SK-N-SH (cell line): ENCODE measurements around the gene LMX1A. TPM values are rescaled to one million over a fixed set of nuclear protein-coding genes. Genes with fewer than 3 reads are reported as not detected.

Experiments used
- CTCF ChIA-PET: fragments of 300-600, 350-600 bp; formaldehyde crosslinking; extraction: SDS; loops from one replicate; lab custom pipeline; 2021; lab: Yijun Ruan, JAX
- POLR2A ChIA-PET: fragments of 350-600 bp; sonication (Branson Sonifier 250); formaldehyde crosslinking; extraction: SDS; loops from one replicate; lab custom pipeline; 2020; ENCODE audit warnings: antibody characterized with exemption, inconsistent platforms; lab: Yijun Ruan, JAX
- DNase-seq: peaks from one replicate; pipeline ENCODE4 v3.0.0; 2012
- H2AFZ ChIP-seq: fragments of 200-600 bp; sonication (generic); 2 replicates; pipeline ENCODE4 v1.8.1; 2016; ENCODE audit warnings: antibody characterized with exemption, mild to moderate bottlenecking, low read depth
- H3F3A ChIP-seq: fragments of 200-600 bp; sonication (generic); replicated peaks from 2 replicates; pipeline ENCODE3; 2016; ENCODE audit warnings: antibody characterized with exemption, mild to moderate bottlenecking; ENCODE audit not compliant: insufficient read depth
- H3K27ac ChIP-seq, 2 experiments: fragments of 200-500 bp in 1 of 2; fragments of 200-600 bp in 1 of 2; sonication (Bioruptor generic) in 1 of 2; sonication (generic), shearing (Covaris generic) in 1 of 2; 2 replicates each; pipeline versions ENCODE4 v1.5.1 to v1.6.1; 2014 to 2016; ENCODE audit warnings: low read depth in 2 of 2, inconsistent platforms in 1 of 2, low read length in 1 of 2, mild to moderate bottlenecking in 1 of 2, mixed read lengths in 1 of 2
- H3K27me3 ChIP-seq: fragments of 200-600 bp; sonication (generic), shearing (Covaris generic); 2 replicates; pipeline ENCODE4 v1.6.1; 2016; ENCODE audit warnings: mixed run types; ENCODE audit not compliant: insufficient read depth
- H3K36me3 ChIP-seq, 2 experiments: fragments of 200-500 bp in 1 of 2; fragments of 200-600 bp in 1 of 2; sonication (Bioruptor generic) in 1 of 2; sonication (generic) in 1 of 2; replicated peaks in 1 of 2; 2 replicates each; pipeline versions ENCODE3 to v1.5.1; 2014 to 2016; ENCODE audit warnings: low read length in 1 of 2, mild to moderate bottlenecking in 1 of 2; ENCODE audit not compliant: insufficient read depth in 2 of 2, control insufficient read depth in 1 of 2
- H3K4me1 ChIP-seq, 2 experiments: fragments of 200-500 bp in 1 of 2; fragments of 200-600 bp in 1 of 2; sonication (Bioruptor generic) in 1 of 2; sonication (generic), shearing (Covaris generic) in 1 of 2; 2 replicates each; pipeline versions ENCODE4 v1.5.1 to v1.6.1; 2014 to 2016; ENCODE audit warnings: low read depth in 1 of 2, low read length in 1 of 2, mixed run types in 1 of 2; ENCODE audit not compliant: insufficient read depth in 2 of 2, control insufficient read depth in 1 of 2
- H3K4me2 ChIP-seq: fragments of 200-600 bp; sonication (generic), shearing (Covaris generic); 2 replicates; pipeline ENCODE4 v1.6.1; 2017; ENCODE audit warnings: mixed run types
- H3K4me3 ChIP-seq, 2 experiments: fragments of 200-500 bp in 1 of 2; fragments of 200-600 bp in 1 of 2; sonication (Bioruptor generic) in 1 of 2; sonication (generic), shearing (Covaris generic) in 1 of 2; 2 replicates each; pipeline versions ENCODE4 v1.5.1 to v1.8.1; 2014 to 2016; ENCODE audit warnings: low read depth in 2 of 2, inconsistent platforms in 1 of 2, low read length in 1 of 2, mild to moderate bottlenecking in 1 of 2, mixed read lengths in 1 of 2, moderate library complexity in 1 of 2
- H3K79me2 ChIP-seq: fragments of 200-600 bp; sonication (generic); 2 replicates; pipeline ENCODE4 v1.8.1; 2017; ENCODE audit warnings: mild to moderate bottlenecking; ENCODE audit not compliant: insufficient read depth
- H3K9ac ChIP-seq: fragments of 200-600 bp; sonication (generic); 2 replicates; pipeline ENCODE4 v1.6.1; 2017; ENCODE audit warnings: mixed run types
- H3K9me2 ChIP-seq: fragments of 200-600 bp; sonication (generic); 2 replicates; pipeline ENCODE4 v1.6.1; 2017; ENCODE audit warnings: mixed run types
- H3K9me3 ChIP-seq: fragments of 200-600 bp; sonication (generic); 2 replicates; pipeline ENCODE4 v1.6.1; 2017; ENCODE audit warnings: mixed run types, mild to moderate bottlenecking, moderate library complexity
- H4K20me1 ChIP-seq: fragments of 200-600 bp; sonication (generic); 2 replicates; pipeline ENCODE4 v1.6.1; 2017; ENCODE audit warnings: mild to moderate bottlenecking, mixed run types; ENCODE audit not compliant: insufficient read depth
- CHD2 ChIP-seq: fragments of 150-350 bp; IDR thresholded peaks from 2 replicates; pipeline ENCODE4 v1.6.1; 2018; ENCODE audit warnings: low read length; ENCODE audit not compliant: partially characterized antibody
- ELF1 ChIP-seq: IDR thresholded peaks from 2 replicates; pipeline ENCODE4 v1.4.0; 2012
- EP300 ChIP-seq, 2 experiments: IDR thresholded peaks; 2 replicates each; pipeline versions ENCODE4 v1.4.0 to v1.6.1; 2012; ENCODE audit warnings: borderline replicate concordance in 1 of 2, low read depth in 1 of 2, low read length in 1 of 2
- EZH2phosphoT487 ChIP-seq: fragments of 200-600 bp; sonication (generic); IDR thresholded peaks from 2 replicates; pipeline ENCODE4 v1.6.1; 2017; ENCODE audit warnings: low read depth, mixed run types, mild to moderate bottlenecking, antibody characterized with exemption, moderate library complexity, borderline replicate concordance
- FOSL2 ChIP-seq: IDR thresholded peaks from 2 replicates; pipeline ENCODE4 v1.4.0; 2012; ENCODE audit warnings: low read depth, mild to moderate bottlenecking, moderate library complexity, borderline replicate concordance
- GABPA ChIP-seq: IDR thresholded peaks from 2 replicates; pipeline ENCODE4 v1.4.0; 2012; ENCODE audit warnings: low read depth, mild to moderate bottlenecking
- JUND ChIP-seq: IDR thresholded peaks from 2 replicates; pipeline ENCODE4 v1.4.0; 2012
- MXI1 ChIP-seq: IDR thresholded peaks from 2 replicates; pipeline ENCODE4 v1.6.1; 2012; ENCODE audit warnings: mild to moderate bottlenecking, low read depth, low read length, improper control_type of control experiment
- NFIC ChIP-seq: IDR thresholded peaks from 2 replicates; pipeline ENCODE4 v1.4.0; 2012; ENCODE audit warnings: borderline replicate concordance
- NRF1 ChIP-seq: IDR thresholded peaks from 2 replicates; pipeline ENCODE4 v1.6.1; 2012; ENCODE audit warnings: low read depth, mild to moderate bottlenecking, low read length
- POLR2AphosphoS5 ChIP-seq: IDR thresholded peaks from 2 replicates; pipeline ENCODE4 v1.6.1; 2012; ENCODE audit warnings: low read depth, low read length
- RAD21 ChIP-seq: IDR thresholded peaks from 2 replicates; pipeline ENCODE4 v1.6.1; 2012; ENCODE audit warnings: mild to moderate bottlenecking, low read length
- RCOR1 ChIP-seq: fragments of 150-350 bp; IDR thresholded peaks from 2 replicates; pipeline ENCODE4 v1.6.1; 2017; ENCODE audit warnings: antibody characterized with exemption, low read length
- SIN3A ChIP-seq: IDR thresholded peaks from 2 replicates; pipeline ENCODE4 v1.6.1; 2012; ENCODE audit warnings: low read depth, mild to moderate bottlenecking, low read length, moderate library complexity, borderline replicate concordance
- SMC3 ChIP-seq: IDR thresholded peaks from 2 replicates; pipeline ENCODE4 v1.6.1; 2012; ENCODE audit warnings: low read depth, low read length, improper control_type of control experiment
- TCF12 ChIP-seq: IDR thresholded peaks from 2 replicates; pipeline ENCODE4 v1.4.0; 2012
- USF1 ChIP-seq: IDR thresholded peaks from 2 replicates; pipeline ENCODE4 v1.4.0; 2012; ENCODE audit warnings: low read depth, borderline replicate concordance
- ZBTB33 ChIP-seq: IDR thresholded peaks from 2 replicates; pipeline ENCODE4 v1.4.0; 2012; ENCODE audit warnings: low read depth, borderline replicate concordance
- WGBS: methylation state at CpG from one replicate; pipeline ENCODE4 v1.1.6; 2017; ENCODE audit warnings: low lambda C conversion rate; 5-methylcytosine and 5-hydroxymethylcytosine counted together
- polyA plus RNA-seq, 3 experiments: library from polyadenylated mRNA; depleted of rRNA; stranded (reverse); fragments of >200 nt; gene quantifications; 2 replicates each; pipeline ENCODE4 v1.2.3, GENCODE V29; 2012
- TF ChIP-seq, protein P1 (sequence below): fragments of 150-350 bp; IDR thresholded peaks from 2 replicates; pipeline ENCODE4 v1.6.1; 2016; ENCODE audit warnings: mild to moderate bottlenecking, low read depth, low read length
- TF ChIP-seq, protein P2 (sequence below): fragments of 150-350 bp; IDR thresholded peaks from 2 replicates; pipeline ENCODE4 v1.6.1; 2017; ENCODE audit warnings: antibody characterized with exemption, low read length, low read depth, borderline replicate concordance

LMX1A gene
- polyA plus RNA-seq, 1 of the 3 experiments (the other 2 are of a cell fraction) = not detected

DNA sequence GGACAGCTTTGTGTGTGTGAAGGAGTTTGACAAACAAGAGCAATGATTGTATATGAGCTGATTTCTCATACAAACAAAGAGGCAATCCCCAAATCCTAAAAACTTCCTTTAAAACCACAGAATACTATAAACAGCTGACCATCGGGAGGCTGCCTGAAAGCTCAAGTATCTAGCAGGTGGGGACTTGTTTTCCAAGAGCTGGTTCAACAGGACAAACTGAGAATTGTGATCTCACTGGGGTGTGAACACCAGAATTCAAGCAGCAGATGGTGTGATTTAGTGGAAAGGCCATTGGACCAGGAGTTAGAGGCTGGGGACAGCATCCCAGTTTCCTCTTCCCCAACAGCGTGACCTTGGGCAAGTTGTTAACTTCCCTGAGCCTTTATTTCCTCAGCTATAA is 13.9 kb downstream of the LMX1A start (continued):
- TF ChIP-seq SIN3A = no peak
- TF ChIP-seq SMC3 = no peak
- no peak for TF ChIP-seq GABPA

- Histone ChIP-seq H3K9me2 (no peaks in the 10 kb centered on the region), H4K20me1 (no peaks in the 10 kb centered on the region), H3K4me1 (no peaks in the 10 kb centered on the region), H3K4me2 (no peak overlapping the region), H3K4me3 (no peak overlapping the region), H3K79me2 (no peaks in the 10 kb centered on the region), H3K9me3 (no peaks in the 10 kb centered on the region), H3K9ac (no peak overlapping the region), H3F3A (no peaks in the 10 kb centered on the region), H3K36me3 (no peaks in the 10 kb centered on the region), H3K27ac (no peak overlapping the region), H3K27me3 (peaks cover 8% of the 10 kb centered on the region; the same call in 1 of the 2 replicates), H2AFZ (no peak overlapping the region)
- POLR2A ChIA-PET = no interaction called here
- CTCF ChIA-PET = interaction anchor here (13.2 kb wide), 1 partner anchor 27 kb away, joined by 124 read pairs; no protein-coding TSS in a partner anchor
- 53% methylated on average over 2 of the region's 2 CpGs for WGBS
- DNase-seq = no peak
- no peak for TF ChIP-seq NFIC
- TF ChIP-seq NRF1 = no peak
- TF ChIP-seq JUND = no peak
- no peak for TF ChIP-seq RCOR1
- no peak for TF ChIP-seq CHD2
- TF ChIP-seq SMC3 = no peak
- TF ChIP-seq, protein P1, sequence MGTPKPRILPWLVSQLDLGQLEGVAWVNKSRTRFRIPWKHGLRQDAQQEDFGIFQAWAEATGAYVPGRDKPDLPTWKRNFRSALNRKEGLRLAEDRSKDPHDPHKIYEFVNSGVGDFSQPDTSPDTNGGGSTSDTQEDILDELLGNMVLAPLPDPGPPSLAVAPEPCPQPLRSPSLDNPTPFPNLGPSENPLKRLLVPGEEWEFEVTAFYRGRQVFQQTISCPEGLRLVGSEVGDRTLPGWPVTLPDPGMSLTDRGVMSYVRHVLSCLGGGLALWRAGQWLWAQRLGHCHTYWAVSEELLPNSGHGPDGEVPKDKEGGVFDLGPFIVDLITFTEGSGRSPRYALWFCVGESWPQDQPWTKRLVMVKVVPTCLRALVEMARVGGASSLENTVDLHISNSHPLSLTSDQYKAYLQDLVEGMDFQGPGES = no peak
- TF ChIP-seq ZBTB33 = no peak
- no peak for TF ChIP-seq USF1
- TF ChIP-seq ELF1 = no peak
- no peak for TF ChIP-seq EZH2phosphoT487
- TF ChIP-seq EP300 (IDR thresholded peaks at IDR 0.05; ENCODE audit: borderline replicate concordance in 1 of 2, low read depth in 1 of 2, low read length in 1 of 2) = no peak
- TF ChIP-seq TCF12 = no peak
- no peak for TF ChIP-seq FOSL2
- no peak for TF ChIP-seq RAD21
- TF ChIP-seq MXI1 = no peak
- TF ChIP-seq POLR2AphosphoS5 = no peak
- TF ChIP-seq, protein P2, sequence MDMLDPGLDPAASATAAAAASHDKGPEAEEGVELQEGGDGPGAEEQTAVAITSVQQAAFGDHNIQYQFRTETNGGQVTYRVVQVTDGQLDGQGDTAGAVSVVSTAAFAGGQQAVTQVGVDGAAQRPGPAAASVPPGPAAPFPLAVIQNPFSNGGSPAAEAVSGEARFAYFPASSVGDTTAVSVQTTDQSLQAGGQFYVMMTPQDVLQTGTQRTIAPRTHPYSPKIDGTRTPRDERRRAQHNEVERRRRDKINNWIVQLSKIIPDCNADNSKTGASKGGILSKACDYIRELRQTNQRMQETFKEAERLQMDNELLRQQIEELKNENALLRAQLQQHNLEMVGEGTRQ = no peak
These were observed 14.3 kb downstream of the LMX1A start for GRCh38 chr1:165342168-165342567.
